RWPE2 (cell line): ENCODE data around the gene RNLS.

Experiments used
- ATAC-seq: fragments of 200-7000 bp; cut with Tn5 transposase; 3 replicates; pipeline ENCODE4 v1.9.1; 2021; ENCODE audit warnings: low read depth
- DNase-seq: peaks from one replicate; pipeline ENCODE4 v3.0.0-alpha.2; 2020; ENCODE audit warnings: low spot score
- H3K27ac ChIP-seq: fragments of 450-650 bp; 2 replicates; pipeline ENCODE4 v1.5.1; 2017; ENCODE audit warnings: mild to moderate bottlenecking; ENCODE audit not compliant: poor library complexity, severe bottlenecking
- H3K27me3 ChIP-seq: fragments of 250-450 bp; sonication (Bioruptor Pico); 2 replicates; pipeline ENCODE4 v1.5.1; 2021; ENCODE audit warnings: mild to moderate bottlenecking, moderate library complexity; ENCODE audit not compliant: insufficient read depth, poor library complexity, severe bottlenecking
- H3K36me3 ChIP-seq: fragments of 250-450 bp; sonication (Bioruptor Pico); 2 replicates; pipeline ENCODE4 v1.5.1; 2020; ENCODE audit warnings: low read depth, mild to moderate bottlenecking, moderate library complexity
- H3K4me1 ChIP-seq: fragments of 250-450 bp; sonication (Bioruptor Pico); 2 replicates; pipeline ENCODE4 v1.5.1; 2021; ENCODE audit warnings: mild to moderate bottlenecking, moderate library complexity; ENCODE audit not compliant: insufficient read depth, poor library complexity, severe bottlenecking
- H3K4me3 ChIP-seq: fragments of 250-450 bp; sonication (Bioruptor Pico); 2 replicates; pipeline ENCODE4 v1.5.1; 2021; ENCODE audit warnings: mild to moderate bottlenecking, moderate library complexity; ENCODE audit not compliant: severe bottlenecking
- H3K9me3 ChIP-seq: fragments of 250-450 bp; sonication (Bioruptor Pico); 2 replicates; pipeline ENCODE4 v1.5.1; 2021; ENCODE audit warnings: mild to moderate bottlenecking, moderate library complexity; ENCODE audit not compliant: severe bottlenecking
- CTCF ChIP-seq: fragments of 450-650 bp; IDR thresholded peaks from one replicate; pipeline ENCODE4 v1.5.1; 2017; ENCODE audit warnings: mild to moderate bottlenecking, moderate library complexity; ENCODE audit not compliant: poor library complexity, severe bottlenecking

Gene RNLS

GRCh38 chr10:88477343-88478085 is 105.6 kb downstream of the RNLS start:
- Histone ChIP-seq H3K4me3 (no peak overlapping the region), H3K4me1 (peaks cover 33% of the 10 kb centered on the region), H3K9me3 (no peaks in the 10 kb centered on the region), H3K27me3 (no peaks in the 10 kb centered on the region), H3K27ac (no peak overlapping the region), H3K36me3 (no peaks in the 10 kb centered on the region)
- no peak for ATAC-seq
- no peak for DNase-seq
- TF ChIP-seq CTCF = no peak

- no peaks in the 10 kb centered on the region for H3K9me3 ChIP-seq
Measured at GRCh38 chr10:88474884-88475844, 108.0 kb downstream of the RNLS start.

GRCh38 chr10:88473989-88474883 is 108.9 kb downstream of the RNLS start:
- Histone ChIP-seq H3K36me3 (no peaks in the 10 kb centered on the region), H3K27ac (peak overlapping the region; percentile 29), H3K4me1 (peaks cover 33% of the 10 kb centered on the region), H3K4me3 (no peak overlapping the region), H3K27me3 (no peaks in the 10 kb centered on the region), H3K9me3 (no peaks in the 10 kb centered on the region)
- ATAC-seq = peak; percentile 93
- TF ChIP-seq CTCF = no peak
- DNase-seq = peak; percentile 73

More at GRCh38 chr10:88474884-88475844, 108.0 kb downstream of the RNLS start:
- ATAC-seq (no peak), DNase-seq (no peak)
- H3K36me3 ChIP-seq = no peaks in the 10 kb centered on the region
- no peaks in the 10 kb centered on the region for H3K27me3 ChIP-seq
- no peak overlapping the region for H3K4me3 ChIP-seq
- no peak for TF ChIP-seq CTCF
- peak overlapping the region; percentile 29 for H3K27ac ChIP-seq
- peaks cover 33% of the 10 kb centered on the region for H3K4me1 ChIP-seq

GRCh38 chr10:88472540-88472939 is 110.6 kb downstream of the RNLS start:
- peak; percentile 57 for TF ChIP-seq CTCF
- no peaks in the 10 kb centered on the region for H3K9me3 ChIP-seq
- no peak overlapping the region for H3K27ac ChIP-seq
- ATAC-seq (no peak; the same call in 2 of the 3 replicates), DNase-seq (no peak)
- peaks cover 20% of the 10 kb centered on the region for H3K4me1 ChIP-seq
- no peaks in the 10 kb centered on the region for H3K27me3 ChIP-seq
- H3K36me3 ChIP-seq = no peaks in the 10 kb centered on the region
- no peak overlapping the region for H3K4me3 ChIP-seq
